K562 (cell line): ENCODE measurements around the gene ANKRD34A. TPM values are rescaled to one million over a fixed set of nuclear protein-coding genes. Genes with fewer than 3 reads are reported as not detected.

Experiments used
- ARID1B ChIP-seq: fragments of 450-650 bp; IDR thresholded peaks from 2 replicates; pipeline ENCODE4 v1.6.1; 2016; ENCODE audit warnings: antibody characterized with exemption, mild to moderate bottlenecking, inconsistent platforms
- ASH1L ChIP-seq: fragments of 450-650 bp; IDR thresholded peaks from 2 replicates; pipeline ENCODE4 v1.6.1; 2018; ENCODE audit warnings: borderline replicate concordance, mild to moderate bottlenecking, low read depth; ENCODE audit not compliant: partially characterized antibody
- ATF1 ChIP-seq, 2 experiments: fragments of 450-650 bp in 1 of 2; IDR thresholded peaks; 2 replicates each; pipeline ENCODE4 v1.6.1; 2016; ENCODE audit warnings: missing compliant biosample characterization in 1 of 2, missing genetic modification characterization in 1 of 2
- BMI1 ChIP-seq: fragments of 150-350 bp; IDR thresholded peaks from 2 replicates; pipeline ENCODE4 v1.6.1; 2014; ENCODE audit warnings: low read length
- HMG20A ChIP-seq: fragments of 450-650 bp; formaldehyde crosslinking; conservative IDR thresholded peaks from 2 replicates; pipeline ENCODE4 v1.4.0; 2020; ENCODE audit warnings: mild to moderate bottlenecking, mixed read lengths
- KAT8 ChIP-seq: fragments of 450-650 bp; IDR thresholded peaks from 2 replicates; pipeline ENCODE4 v1.6.1; 2016; ENCODE audit warnings: low read depth, mild to moderate bottlenecking
- MAZ ChIP-seq, 2 experiments: fragments of 450-650 bp in 1 of 2; sonication (generic) in 1 of 2; formaldehyde crosslinking; IDR thresholded peaks in 1 of 2; conservative IDR thresholded peaks in 1 of 2; 2 replicates each; pipeline versions ENCODE4 v1.4.0 to v1.5.0; 2020; ENCODE audit warnings: mild to moderate bottlenecking in 1 of 2, missing genetic modification reagents in 1 of 2
- MTA2 ChIP-seq: fragments of 450-650 bp; IDR thresholded peaks from 2 replicates; pipeline ENCODE4 v1.6.1; 2016; ENCODE audit warnings: low read depth
- NFIX ChIP-seq: fragments of 250-450 bp; sonication (Bioruptor Pico); IDR thresholded peaks from 2 replicates; pipeline ENCODE4 v1.4.0; 2020; ENCODE audit warnings: low read depth, mild to moderate bottlenecking, moderate library complexity
- NUFIP1 ChIP-seq: fragments of 450-650 bp; IDR thresholded peaks from 2 replicates; pipeline ENCODE4 v1.6.1; 2018; ENCODE audit not compliant: partially characterized antibody
- RNF2 ChIP-seq: sonication (generic); IDR thresholded peaks from 2 replicates; pipeline ENCODE4 v1.6.1; 2016
- SMARCE1 ChIP-seq: fragments of 450-650 bp; IDR thresholded peaks from 2 replicates; pipeline ENCODE4 v1.7.1; 2016; ENCODE audit warnings: mild to moderate bottlenecking
- SMC3 ChIP-seq: conservative IDR thresholded peaks from 2 replicates; pipeline ENCODE4 v1.6.1; 2011; ENCODE audit warnings: low read depth, low read length, improper control_type of control experiment; ENCODE audit not compliant: insufficient read depth
- SNIP1 ChIP-seq: fragments of 450-650 bp; IDR thresholded peaks from 2 replicates; pipeline ENCODE4 v1.7.1; 2017; ENCODE audit warnings: low read depth, mild to moderate bottlenecking
- TCF3 ChIP-seq: sonication (generic); formaldehyde crosslinking; IDR thresholded peaks from 2 replicates; pipeline ENCODE4 v1.4.0; 2020; ENCODE audit warnings: mild to moderate bottlenecking, missing genetic modification reagents
- ZNF133 ChIP-seq: fragments of 250-450 bp; sonication (Bioruptor Pico); IDR thresholded peaks from 2 replicates; pipeline ENCODE4 v1.4.0; 2020; ENCODE audit warnings: mild to moderate bottlenecking
- polyA plus RNA-seq, 8 experiments: library from polyadenylated mRNA; depleted of rRNA in 4 of 8; stranded (reverse) in 5 of 8; unstranded in 3 of 8; fragments of >200 nt; fragmentation: Nextera tagmentation in 2 of 8; fragmentation: Illumina TruSeq in 1 of 8; extraction: Ambion mirVana in 2 of 8; extraction: Trizol in 1 of 8; gene quantifications; 2 replicates each; pipeline versions ENCODE4 v1.2.1 to v1.2.3, GENCODE V29; 2011 to 2014; ENCODE audit warnings: inconsistent platforms in 1 of 8, missing spikeins in 1 of 8
- total RNA-seq, 7 experiments: library from RNA; depleted of rRNA in 6 of 7; stranded (reverse); fragments of >200 nt in 6 of 7; fragmentation: Illumina TruSeq in 2 of 7; extraction: Trizol in 2 of 7; gene quantifications; 2 replicates each; pipeline versions ENCODE4 v1.2.1 to v1.2.3, GENCODE V29; 2011 to 2021; ENCODE audit warnings: low replicate concordance in 1 of 7
- TF ChIP-seq, protein P1 (sequence below): sonication (generic); formaldehyde crosslinking; IDR thresholded peaks from 2 replicates; pipeline ENCODE4 v1.8.1; 2023; ENCODE audit warnings: mild to moderate bottlenecking, missing genetic modification reagents, moderate library complexity
- TF ChIP-seq, protein P2 (sequence below): fragments of 450-650 bp; IDR thresholded peaks from 2 replicates; pipeline ENCODE4 v1.7.1; 2018; ENCODE audit warnings: mild to moderate bottlenecking, low read depth; ENCODE audit not compliant: partially characterized antibody
- TF ChIP-seq, protein P3 (sequence below): fragments of 450-650 bp; formaldehyde crosslinking; IDR thresholded peaks from 2 replicates; pipeline ENCODE4 v1.4.0; 2020; ENCODE audit warnings: mild to moderate bottlenecking
- TF ChIP-seq, protein P4 (sequence below): sonication (generic); formaldehyde crosslinking; IDR thresholded peaks from 2 replicates; pipeline ENCODE4 v1.8.1; 2023; ENCODE audit warnings: mild to moderate bottlenecking, missing genetic modification reagents

The ANKRD34A gene
- total and polyA plus RNA-seq, 9 of the 15 experiments (the other 6 are each of a cell fraction or from before 2014, with no cell fraction given), result 0.06 to 1.6 (median 0.43) TPM

DNA sequence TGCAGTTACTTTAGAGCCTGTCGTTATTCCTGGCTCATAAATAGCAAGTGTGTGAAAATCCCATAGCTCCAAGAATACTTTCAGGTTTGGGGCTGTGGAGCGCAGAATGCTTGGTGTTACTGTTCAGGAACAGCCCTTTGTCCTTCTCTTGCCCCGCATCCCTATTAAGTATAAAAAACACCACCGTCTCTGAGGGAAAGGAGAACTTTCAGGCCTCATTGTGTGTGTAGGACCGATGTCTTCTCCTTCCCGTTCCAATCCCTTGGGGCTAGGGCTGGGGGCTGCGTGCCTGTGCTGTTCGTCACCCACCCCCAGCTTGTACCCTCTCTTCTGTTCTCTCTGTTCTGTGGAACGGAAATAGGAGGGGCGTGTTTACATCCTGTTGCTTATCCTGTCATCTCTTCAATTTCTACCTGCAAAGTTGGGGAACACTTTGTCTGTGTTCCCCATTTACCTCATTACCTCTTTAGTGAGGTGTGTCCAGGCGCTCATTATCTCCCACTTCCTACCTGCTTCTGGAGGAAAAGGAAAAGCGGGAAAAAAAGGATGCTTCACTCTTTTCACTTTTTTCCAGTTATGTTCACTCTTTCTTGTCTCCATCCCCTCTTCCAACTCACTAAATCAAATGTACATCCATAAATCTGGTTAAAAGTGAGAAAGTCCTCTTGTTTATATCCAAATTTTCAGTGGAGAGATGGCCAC lies 32.8 kb upstream of the ANKRD34A start (continued):
- TF ChIP-seq, protein P1, sequence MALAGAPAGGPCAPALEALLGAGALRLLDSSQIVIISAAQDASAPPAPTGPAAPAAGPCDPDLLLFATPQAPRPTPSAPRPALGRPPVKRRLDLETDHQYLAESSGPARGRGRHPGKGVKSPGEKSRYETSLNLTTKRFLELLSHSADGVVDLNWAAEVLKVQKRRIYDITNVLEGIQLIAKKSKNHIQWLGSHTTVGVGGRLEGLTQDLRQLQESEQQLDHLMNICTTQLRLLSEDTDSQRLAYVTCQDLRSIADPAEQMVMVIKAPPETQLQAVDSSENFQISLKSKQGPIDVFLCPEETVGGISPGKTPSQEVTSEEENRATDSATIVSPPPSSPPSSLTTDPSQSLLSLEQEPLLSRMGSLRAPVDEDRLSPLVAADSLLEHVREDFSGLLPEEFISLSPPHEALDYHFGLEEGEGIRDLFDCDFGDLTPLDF (CRISPR knock-in tag), result no peak
- no peak for TF ChIP-seq ASH1L
- TF ChIP-seq KAT8, result no peak
- no peak for TF ChIP-seq NFIX (CRISPR knock-in tag)
- no peak for TF ChIP-seq TCF3 (CRISPR knock-in tag)
- TF ChIP-seq, protein P2, sequence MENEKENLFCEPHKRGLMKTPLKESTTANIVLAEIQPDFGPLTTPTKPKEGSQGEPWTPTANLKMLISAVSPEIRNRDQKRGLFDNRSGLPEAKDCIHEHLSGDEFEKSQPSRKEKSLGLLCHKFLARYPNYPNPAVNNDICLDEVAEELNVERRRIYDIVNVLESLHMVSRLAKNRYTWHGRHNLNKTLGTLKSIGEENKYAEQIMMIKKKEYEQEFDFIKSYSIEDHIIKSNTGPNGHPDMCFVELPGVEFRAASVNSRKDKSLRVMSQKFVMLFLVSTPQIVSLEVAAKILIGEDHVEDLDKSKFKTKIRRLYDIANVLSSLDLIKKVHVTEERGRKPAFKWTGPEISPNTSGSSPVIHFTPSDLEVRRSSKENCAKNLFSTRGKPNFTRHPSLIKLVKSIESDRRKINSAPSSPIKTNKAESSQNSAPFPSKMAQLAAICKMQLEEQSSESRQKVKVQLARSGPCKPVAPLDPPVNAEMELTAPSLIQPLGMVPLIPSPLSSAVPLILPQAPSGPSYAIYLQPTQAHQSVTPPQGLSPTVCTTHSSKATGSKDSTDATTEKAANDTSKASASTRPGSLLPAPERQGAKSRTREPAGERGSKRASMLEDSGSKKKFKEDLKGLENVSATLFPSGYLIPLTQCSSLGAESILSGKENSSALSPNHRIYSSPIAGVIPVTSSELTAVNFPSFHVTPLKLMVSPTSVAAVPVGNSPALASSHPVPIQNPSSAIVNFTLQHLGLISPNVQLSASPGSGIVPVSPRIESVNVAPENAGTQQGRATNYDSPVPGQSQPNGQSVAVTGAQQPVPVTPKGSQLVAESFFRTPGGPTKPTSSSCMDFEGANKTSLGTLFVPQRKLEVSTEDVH, result no peak
- no peak for TF ChIP-seq MAZ (CRISPR knock-in tag; conservative IDR thresholded peaks at IDR 0.05 in 1 of 2, IDR thresholded peaks at IDR 0.05 in 1 of 2)
- TF ChIP-seq ZNF133, result no peak
- TF ChIP-seq ATF1 (CRISPR knock-in tag; IDR thresholded peaks at IDR 0.05), result no peak
- no peak for TF ChIP-seq ATF1 (tag; IDR thresholded peaks at IDR 0.05)
- no peak for TF ChIP-seq MTA2
- TF ChIP-seq NUFIP1, result no peak
- TF ChIP-seq HMG20A, result no peak
- no peak for TF ChIP-seq BMI1
- TF ChIP-seq, protein P3, sequence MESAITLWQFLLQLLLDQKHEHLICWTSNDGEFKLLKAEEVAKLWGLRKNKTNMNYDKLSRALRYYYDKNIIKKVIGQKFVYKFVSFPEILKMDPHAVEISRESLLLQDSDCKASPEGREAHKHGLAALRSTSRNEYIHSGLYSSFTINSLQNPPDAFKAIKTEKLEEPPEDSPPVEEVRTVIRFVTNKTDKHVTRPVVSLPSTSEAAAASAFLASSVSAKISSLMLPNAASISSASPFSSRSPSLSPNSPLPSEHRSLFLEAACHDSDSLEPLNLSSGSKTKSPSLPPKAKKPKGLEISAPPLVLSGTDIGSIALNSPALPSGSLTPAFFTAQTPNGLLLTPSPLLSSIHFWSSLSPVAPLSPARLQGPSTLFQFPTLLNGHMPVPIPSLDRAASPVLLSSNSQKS (CRISPR knock-in tag), result no peak
- TF ChIP-seq SMARCE1, result peak; percentile 13; the same call in 1 of the 2 replicates
- no peak for TF ChIP-seq SMC3
- TF ChIP-seq RNF2, result no peak
- TF ChIP-seq ARID1B, result peak; percentile 52
- TF ChIP-seq SNIP1, result no peak
- TF ChIP-seq, protein P4, sequence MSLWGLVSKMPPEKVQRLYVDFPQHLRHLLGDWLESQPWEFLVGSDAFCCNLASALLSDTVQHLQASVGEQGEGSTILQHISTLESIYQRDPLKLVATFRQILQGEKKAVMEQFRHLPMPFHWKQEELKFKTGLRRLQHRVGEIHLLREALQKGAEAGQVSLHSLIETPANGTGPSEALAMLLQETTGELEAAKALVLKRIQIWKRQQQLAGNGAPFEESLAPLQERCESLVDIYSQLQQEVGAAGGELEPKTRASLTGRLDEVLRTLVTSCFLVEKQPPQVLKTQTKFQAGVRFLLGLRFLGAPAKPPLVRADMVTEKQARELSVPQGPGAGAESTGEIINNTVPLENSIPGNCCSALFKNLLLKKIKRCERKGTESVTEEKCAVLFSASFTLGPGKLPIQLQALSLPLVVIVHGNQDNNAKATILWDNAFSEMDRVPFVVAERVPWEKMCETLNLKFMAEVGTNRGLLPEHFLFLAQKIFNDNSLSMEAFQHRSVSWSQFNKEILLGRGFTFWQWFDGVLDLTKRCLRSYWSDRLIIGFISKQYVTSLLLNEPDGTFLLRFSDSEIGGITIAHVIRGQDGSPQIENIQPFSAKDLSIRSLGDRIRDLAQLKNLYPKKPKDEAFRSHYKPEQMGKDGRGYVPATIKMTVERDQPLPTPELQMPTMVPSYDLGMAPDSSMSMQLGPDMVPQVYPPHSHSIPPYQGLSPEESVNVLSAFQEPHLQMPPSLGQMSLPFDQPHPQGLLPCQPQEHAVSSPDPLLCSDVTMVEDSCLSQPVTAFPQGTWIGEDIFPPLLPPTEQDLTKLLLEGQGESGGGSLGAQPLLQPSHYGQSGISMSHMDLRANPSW (CRISPR knock-in tag), result no peak
